HFFc6 (cell line): Measurements from ENCODE around the gene HSPA1L. TPM values are rescaled to one million over a fixed set of nuclear protein-coding genes. Genes with fewer than 3 reads are reported as not detected.

Experiments
- DNase-seq: peaks from one replicate; pipeline ENCODE4 v3.0.0-alpha.2; 2018
- H3K27ac Mint-ChIP-seq: 2 replicates; pipeline ENCODE4 v1.8.0; 2020; ENCODE audit warnings: mild to moderate bottlenecking, mixed read lengths
- H3K27me3 Mint-ChIP-seq: 2 replicates; pipeline ENCODE4 v1.8.0; 2021; ENCODE audit warnings: mild to moderate bottlenecking, moderate library complexity, mixed read lengths; ENCODE audit not compliant: insufficient read depth
- H3K36me3 Mint-ChIP-seq: 2 replicates; pipeline ENCODE4 v1.8.0; 2021; ENCODE audit warnings: low read depth, mixed read lengths
- H3K4me1 Mint-ChIP-seq: 2 replicates; pipeline ENCODE4 v1.8.0; 2020; ENCODE audit warnings: low read depth, mixed read lengths
- H3K4me3 Mint-ChIP-seq: 2 replicates; pipeline ENCODE4 v1.8.0; 2020; ENCODE audit warnings: mild to moderate bottlenecking, moderate library complexity, mixed read lengths
- H3K9me3 Mint-ChIP-seq: 2 replicates; pipeline ENCODE4 v1.8.0; 2020; ENCODE audit warnings: mild to moderate bottlenecking, mixed read lengths
- total RNA-seq, 6 experiments: library from RNA; stranded (reverse); fragmentation: NEBNext Ultra II Directional; extraction: Animal tissue kit (Norgen Biotek cat#: 25700); gene quantifications; 2 replicates in 1 of 6; 3 replicates in 5 of 6; pipeline ENCODE4 v1.2.3, GENCODE V29; 2021
- TF ChIP-seq, protein P1 (sequence below): fragments of 200-600 bp; sonication (generic); IDR thresholded peaks from 2 replicates; pipeline ENCODE4 v1.5.0; 2021; ENCODE audit warnings: antibody characterized with exemption, mild to moderate bottlenecking

HSPA1L gene
- total RNA-seq, 6 experiments from 2014 or later = 1.2 to 1.9 (median 1.6) TPM

DNA sequence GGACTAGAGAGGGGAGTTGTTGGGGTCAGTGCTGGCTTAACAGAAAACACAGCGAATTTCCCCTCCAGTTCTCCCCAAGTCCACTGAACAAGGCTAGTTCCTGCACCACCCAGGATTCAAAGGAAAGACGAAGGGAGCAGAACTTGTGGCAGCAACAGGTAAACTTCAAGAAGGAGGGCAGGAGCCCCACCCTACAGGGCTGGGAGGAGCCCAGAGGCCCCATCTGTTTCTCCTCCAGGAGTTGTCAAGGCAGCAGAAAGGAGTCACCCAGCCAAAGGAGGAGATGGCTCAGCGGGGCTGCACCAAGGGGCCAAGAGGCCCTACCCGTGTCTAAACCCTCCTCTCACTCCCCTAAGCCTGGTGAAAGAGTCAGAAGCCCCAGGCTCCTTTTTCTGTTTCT lies 50.9 kb downstream of the HSPA1L start:
- H3K27me3 Mint-ChIP-seq = no peaks in the 10 kb centered on the region; the same call in 1 of the 2 replicates
- H3K9me3 Mint-ChIP-seq = no peaks in the 10 kb centered on the region
- H3K36me3 Mint-ChIP-seq = peaks cover 7% of the 10 kb centered on the region; the same call in 1 of the 2 replicates
- no peak overlapping the region for H3K4me3 Mint-ChIP-seq
- DNase-seq = no peak
- H3K27ac Mint-ChIP-seq = peak overlapping the region; percentile 58
- H3K4me1 Mint-ChIP-seq = peaks cover 29% of the 10 kb centered on the region
- TF ChIP-seq, protein P1, sequence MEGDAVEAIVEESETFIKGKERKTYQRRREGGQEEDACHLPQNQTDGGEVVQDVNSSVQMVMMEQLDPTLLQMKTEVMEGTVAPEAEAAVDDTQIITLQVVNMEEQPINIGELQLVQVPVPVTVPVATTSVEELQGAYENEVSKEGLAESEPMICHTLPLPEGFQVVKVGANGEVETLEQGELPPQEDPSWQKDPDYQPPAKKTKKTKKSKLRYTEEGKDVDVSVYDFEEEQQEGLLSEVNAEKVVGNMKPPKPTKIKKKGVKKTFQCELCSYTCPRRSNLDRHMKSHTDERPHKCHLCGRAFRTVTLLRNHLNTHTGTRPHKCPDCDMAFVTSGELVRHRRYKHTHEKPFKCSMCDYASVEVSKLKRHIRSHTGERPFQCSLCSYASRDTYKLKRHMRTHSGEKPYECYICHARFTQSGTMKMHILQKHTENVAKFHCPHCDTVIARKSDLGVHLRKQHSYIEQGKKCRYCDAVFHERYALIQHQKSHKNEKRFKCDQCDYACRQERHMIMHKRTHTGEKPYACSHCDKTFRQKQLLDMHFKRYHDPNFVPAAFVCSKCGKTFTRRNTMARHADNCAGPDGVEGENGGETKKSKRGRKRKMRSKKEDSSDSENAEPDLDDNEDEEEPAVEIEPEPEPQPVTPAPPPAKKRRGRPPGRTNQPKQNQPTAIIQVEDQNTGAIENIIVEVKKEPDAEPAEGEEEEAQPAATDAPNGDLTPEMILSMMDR = no peak

GRCh38 chr6:31763619-31763940 lies 51.5 kb downstream of the HSPA1L start:
- peak; percentile 73 for DNase-seq
- TF ChIP-seq, protein P1 = no peak
- H3K27ac Mint-ChIP-seq = peak overlapping the region; percentile 58
- H3K36me3 Mint-ChIP-seq = peaks cover 7% of the 10 kb centered on the region; the same call in 1 of the 2 replicates
- H3K4me1 Mint-ChIP-seq = peaks cover 29% of the 10 kb centered on the region
- peak overlapping the region; percentile 0; the same call in 1 of the 2 replicates for H3K4me3 Mint-ChIP-seq
- H3K27me3 Mint-ChIP-seq = no peaks in the 10 kb centered on the region; the same call in 1 of the 2 replicates
- H3K9me3 Mint-ChIP-seq = no peaks in the 10 kb centered on the region

GRCh38 chr6:31762878-31763618 lies 52.0 kb downstream of the HSPA1L start:
- Mint-ChIP-seq H3K27me3 (no peaks in the 10 kb centered on the region; the same call in 1 of the 2 replicates), H3K9me3 (no peaks in the 10 kb centered on the region), H3K36me3 (peaks cover 7% of the 10 kb centered on the region; the same call in 1 of the 2 replicates), H3K27ac (peak overlapping the region; percentile 58), H3K4me1 (peaks cover 29% of the 10 kb centered on the region), H3K4me3 (peak overlapping the region; percentile 0; the same call in 1 of the 2 replicates)
- TF ChIP-seq, protein P1 = no peak
- no peak for DNase-seq

GRCh38 chr6:31762356-31762755 lies 52.7 kb downstream of the HSPA1L start, which contains the start of gene SAPCD1:
Gene SAPCD1, plus strand, starts transcription at chr6:31762656. Its CDS starts 399 bp downstream, at chr6:31763055.
- Mint-ChIP-seq H3K4me1 (peaks cover 29% of the 10 kb centered on the region), H3K4me3 (peak within 1 kb of the TSS; percentile 0; the same call in 1 of the 2 replicates), H3K27ac (peak within 1 kb of the TSS; percentile 58), H3K27me3 (no peaks in the 10 kb centered on the region; the same call in 1 of the 2 replicates), H3K9me3 (no peaks in the 10 kb centered on the region), H3K36me3 (peaks cover 7% of the 10 kb centered on the region; the same call in 1 of the 2 replicates)
- no peak for DNase-seq
- TF ChIP-seq, protein P1 = no peak

DNA sequence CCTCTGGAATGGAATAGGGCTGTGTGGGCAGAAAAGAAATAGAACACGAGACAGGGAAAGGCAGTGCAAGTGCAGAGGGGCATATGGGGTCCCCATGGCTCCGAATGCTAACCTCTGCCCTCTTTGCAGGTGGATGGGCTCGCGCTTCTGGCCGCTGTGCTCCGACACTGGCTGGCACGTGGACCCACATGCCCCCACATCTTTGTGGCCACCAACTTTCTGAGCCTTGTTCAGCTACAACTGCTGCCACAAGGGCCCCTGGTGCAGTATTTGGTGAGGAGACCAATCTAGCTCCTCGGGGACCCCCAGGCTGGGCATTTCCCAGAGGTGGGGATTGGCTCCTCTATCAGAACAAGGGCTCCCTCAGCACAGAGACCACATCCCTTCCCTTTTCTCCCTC lies 53.7 kb downstream of the HSPA1L start:
- Mint-ChIP-seq H3K27ac (no peak overlapping the region), H3K36me3 (peaks cover 7% of the 10 kb centered on the region; the same call in 1 of the 2 replicates), H3K4me1 (peaks cover 25% of the 10 kb centered on the region), H3K4me3 (no peak overlapping the region), H3K27me3 (no peaks in the 10 kb centered on the region), H3K9me3 (no peaks in the 10 kb centered on the region)
- no peak for DNase-seq
- TF ChIP-seq, protein P1 = no peak
